HG03342 (cell line): ENCODE measurements around the gene SLCO4A1.

Experiments
- ATAC-seq: cut with Tn5 transposase; IDR thresholded peaks from one replicate; pipeline ENCODE4 v1.9.1; 2021; ENCODE audit warnings: mild to moderate bottlenecking, moderate library complexity; ENCODE audit not compliant: unreplicated experiment

SLCO4A1 gene

GRCh38 chr20:62663145-62664018 is 21.1 kb downstream of the SLCO4A1 start:
- no peak for ATAC-seq

- no peak for ATAC-seq
Observed at GRCh38 chr20:62664019-62664971, 22.0 kb downstream of the SLCO4A1 start.

- ATAC-seq, result no peak
Observed at GRCh38 chr20:62665153-62665754, 23.0 kb downstream of the SLCO4A1 start.

GRCh38 chr20:62665826-62666735 is 23.8 kb downstream of the SLCO4A1 start:
- ATAC-seq, result no peak

- ATAC-seq, result no peak
Observed at GRCh38 chr20:62666736-62667529, 24.6 kb downstream of the SLCO4A1 start.

GRCh38 chr20:62667530-62668440 is 25.5 kb downstream of the SLCO4A1 start:
- ATAC-seq, result no peak

GRCh38 chr20:62668441-62669027 is 26.2 kb downstream of the SLCO4A1 start:
- no peak for ATAC-seq

GRCh38 chr20:62669249-62669648 is 26.9 kb downstream of the SLCO4A1 start:
- no peak for ATAC-seq

GRCh38 chr20:62670156-62670555 is 27.9 kb downstream of the SLCO4A1 start:
- ATAC-seq, result no peak

- no peak for ATAC-seq
Observed at GRCh38 chr20:62670998-62671397, 28.7 kb downstream of the SLCO4A1 start.

- ATAC-seq, result no peak
Observed at GRCh38 chr20:62671765-62672164, 29.5 kb downstream of the SLCO4A1 start.

GRCh38 chr20:62674370-62674769 is 32.1 kb downstream of the SLCO4A1 start:
- ATAC-seq, result no peak

GRCh38 chr20:62675156-62675876 is 33.0 kb downstream of the SLCO4A1 start:
- no peak for ATAC-seq

- ATAC-seq, result no peak
Observed at GRCh38 chr20:62675877-62676260, 33.6 kb downstream of the SLCO4A1 start.

GRCh38 chr20:62676976-62677375 is 34.7 kb downstream of the SLCO4A1 start:
- no peak for ATAC-seq

- no peak for ATAC-seq
Observed at GRCh38 chr20:62677678-62678077, 35.4 kb downstream of the SLCO4A1 start.

- no peak for ATAC-seq
Observed at GRCh38 chr20:62678553-62678952, 36.2 kb downstream of the SLCO4A1 start.
